NCI-H187 (cell line): ENCODE data around the gene MUSTN1.

ENCODE experiments used
- DNase-seq, 2 experiments: peaks; one replicate each; lab custom pipeline; 2025; lab: John Stamatoyannopoulos, UW

The MUSTN1 gene

GRCh38 chr3:52852419-52852818 lies 17.6 kb upstream of the MUSTN1 start:
- DNase-seq = no peak

- no peak for DNase-seq
Observed at GRCh38 chr3:52851348-52851747, 16.5 kb upstream of the MUSTN1 start.

- DNase-seq = no peak
Observed at GRCh38 chr3:52849656-52850055, 14.8 kb upstream of the MUSTN1 start.

DNA sequence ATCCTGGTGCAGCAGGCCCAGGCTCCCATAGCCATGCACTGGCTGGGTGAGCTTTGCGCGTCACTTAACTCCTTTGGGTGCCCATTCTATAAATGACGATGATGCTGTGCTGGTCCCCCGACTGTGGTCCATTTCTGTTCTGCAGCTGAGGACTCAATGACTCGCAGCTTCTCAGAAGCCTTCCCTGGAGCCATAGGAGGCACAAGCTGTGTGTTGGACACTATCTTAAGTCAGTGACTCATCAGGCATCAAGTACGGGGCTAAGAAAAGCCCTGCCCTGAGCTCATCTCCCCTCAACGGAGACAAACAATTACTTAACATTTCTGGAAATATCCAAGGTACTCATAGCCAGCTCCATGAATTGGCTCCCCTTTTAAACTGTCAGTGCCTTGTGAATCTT lies 13.8 kb upstream of the MUSTN1 start:
- no peak for DNase-seq

GRCh38 chr3:52847726-52848125 lies 12.9 kb upstream of the MUSTN1 start:
- no peak for DNase-seq

GRCh38 chr3:52847241-52847640 lies 12.4 kb upstream of the MUSTN1 start:
- no peak for DNase-seq

DNA sequence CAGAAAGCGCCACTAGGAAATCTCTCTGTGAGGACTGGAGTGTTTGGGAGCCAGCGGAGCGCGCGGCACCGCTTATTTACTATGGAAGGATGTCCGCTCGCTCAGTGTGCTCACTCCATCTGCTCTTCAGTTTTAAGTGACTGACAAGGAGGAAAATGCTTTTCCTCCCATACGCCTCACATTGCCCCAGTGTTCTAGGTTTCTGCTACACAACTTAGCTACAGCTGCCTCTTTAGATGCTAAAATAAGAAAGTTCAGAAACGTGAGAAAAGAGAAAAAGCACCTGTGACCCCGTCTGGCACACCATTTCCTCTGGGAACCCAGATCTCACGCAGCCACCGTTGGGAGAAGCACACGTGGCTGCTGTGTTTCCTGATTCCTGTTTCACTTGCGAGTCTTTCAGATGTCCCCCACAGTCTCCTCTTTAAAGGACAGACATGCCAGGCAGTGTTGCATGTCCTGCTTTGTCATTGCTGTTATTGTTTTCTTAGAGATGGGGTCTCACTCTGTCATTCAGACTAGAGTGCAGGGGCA lies 11.7 kb upstream of the MUSTN1 start:
- DNase-seq = no peak

DNA sequence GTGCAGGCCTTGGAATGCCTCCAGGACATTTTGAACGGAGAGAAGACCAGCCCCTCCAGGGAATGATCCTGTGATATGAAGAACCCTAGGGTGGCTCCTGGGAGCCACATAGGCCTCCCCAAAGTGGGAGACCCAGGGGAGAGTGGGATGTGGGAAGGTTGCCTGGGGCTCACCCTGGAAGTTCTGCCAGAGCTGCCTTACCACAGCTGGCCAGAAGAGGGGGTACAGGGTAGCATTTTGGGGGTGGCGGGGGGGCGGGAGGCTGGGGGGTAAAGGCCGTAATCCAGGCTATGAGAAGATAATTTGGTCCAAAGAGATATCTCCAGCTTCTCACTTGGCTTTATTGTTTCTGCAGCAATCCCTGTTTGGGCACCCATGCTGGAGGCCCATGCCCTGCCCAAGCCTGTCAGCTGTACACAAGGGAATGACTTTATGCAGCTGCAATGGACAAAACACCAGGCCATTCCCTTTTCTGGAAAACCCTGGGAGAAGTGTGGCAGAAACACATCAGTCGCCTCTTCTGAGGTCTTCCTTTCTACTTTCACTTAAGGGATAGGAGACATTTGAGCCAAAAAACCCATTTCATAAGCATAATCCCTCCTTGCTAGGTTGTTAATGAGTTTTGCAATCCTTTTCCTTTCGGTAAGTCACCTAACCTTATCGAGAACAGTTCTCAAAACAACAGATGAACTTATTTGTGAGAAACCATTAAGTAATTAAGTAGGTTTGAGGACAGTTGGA lies 11.0 kb upstream of the MUSTN1 start:
- DNase-seq = no peak

DNA sequence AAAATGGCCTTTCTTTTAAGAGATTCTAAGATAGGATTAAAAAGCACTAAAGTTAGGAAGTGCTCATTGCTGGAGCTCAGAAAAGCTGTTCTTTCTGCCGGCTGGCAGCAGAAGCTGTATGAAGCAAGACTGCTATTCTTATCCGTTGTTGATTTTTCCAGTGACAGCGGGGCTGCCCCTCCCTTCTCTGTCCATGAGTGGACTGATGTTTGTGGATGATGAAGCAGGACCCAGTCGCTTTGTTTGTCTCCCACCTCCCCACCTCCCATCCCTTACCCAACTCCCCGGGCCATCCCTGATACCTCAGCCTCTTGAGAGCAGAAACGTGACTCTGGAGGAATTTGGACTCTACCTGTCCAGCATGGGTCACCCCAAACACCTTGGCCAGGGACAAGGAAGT lies 10.3 kb upstream of the MUSTN1 start:
- no peak for DNase-seq

DNA sequence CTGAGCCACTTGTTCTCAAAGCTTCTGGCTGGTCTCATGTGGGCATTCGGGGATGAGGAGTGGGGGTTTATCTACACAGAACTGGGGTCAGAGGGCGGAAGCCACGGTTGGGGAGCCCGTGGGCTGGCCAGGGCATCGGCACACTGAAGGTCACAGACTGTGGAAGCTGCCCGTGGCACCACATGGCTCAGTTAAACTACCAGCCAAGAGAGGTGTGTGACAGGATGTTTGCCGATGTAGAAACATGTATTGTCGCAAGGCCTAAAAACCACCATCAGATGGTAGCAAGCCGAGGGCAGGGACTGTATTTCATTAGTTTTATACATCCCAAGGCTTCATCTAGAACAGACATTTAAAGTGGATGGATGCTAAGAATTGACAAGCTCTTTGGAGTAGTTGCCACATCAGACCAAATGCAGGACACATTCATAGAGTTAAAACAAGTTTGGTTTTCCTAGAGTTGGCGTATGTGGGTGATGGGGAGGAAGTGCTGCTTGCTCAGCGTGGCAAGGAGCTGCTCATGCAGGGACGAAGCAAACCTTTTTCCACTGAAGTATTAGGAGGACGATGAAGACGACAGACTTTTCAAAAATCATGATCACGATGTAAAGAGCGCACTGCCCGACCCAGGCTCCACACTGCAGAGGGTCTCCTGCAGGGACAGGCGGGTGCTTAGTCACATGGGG lies 9.6 kb upstream of the MUSTN1 start:
- DNase-seq = no peak

DNA sequence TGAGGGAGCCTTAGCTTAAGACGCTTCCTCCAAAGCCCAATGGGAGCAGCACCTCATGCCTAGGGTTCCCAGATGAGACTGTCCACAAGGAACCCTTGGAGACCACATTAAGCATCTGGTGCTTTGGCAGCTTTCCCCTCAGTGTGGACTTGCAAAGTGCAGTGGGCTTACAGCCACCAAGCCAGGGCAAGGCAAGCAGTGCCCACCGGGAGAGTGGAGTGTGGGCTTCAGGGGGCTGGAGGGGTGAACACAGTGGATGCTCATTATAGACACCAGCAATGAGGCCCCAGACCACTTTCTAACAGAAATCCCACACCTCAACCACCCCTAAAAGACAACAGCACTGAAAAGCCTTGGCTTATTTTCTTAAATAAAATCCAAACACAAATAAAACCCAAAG lies 9.1 kb upstream of the MUSTN1 start:
- no peak for DNase-seq

DNA sequence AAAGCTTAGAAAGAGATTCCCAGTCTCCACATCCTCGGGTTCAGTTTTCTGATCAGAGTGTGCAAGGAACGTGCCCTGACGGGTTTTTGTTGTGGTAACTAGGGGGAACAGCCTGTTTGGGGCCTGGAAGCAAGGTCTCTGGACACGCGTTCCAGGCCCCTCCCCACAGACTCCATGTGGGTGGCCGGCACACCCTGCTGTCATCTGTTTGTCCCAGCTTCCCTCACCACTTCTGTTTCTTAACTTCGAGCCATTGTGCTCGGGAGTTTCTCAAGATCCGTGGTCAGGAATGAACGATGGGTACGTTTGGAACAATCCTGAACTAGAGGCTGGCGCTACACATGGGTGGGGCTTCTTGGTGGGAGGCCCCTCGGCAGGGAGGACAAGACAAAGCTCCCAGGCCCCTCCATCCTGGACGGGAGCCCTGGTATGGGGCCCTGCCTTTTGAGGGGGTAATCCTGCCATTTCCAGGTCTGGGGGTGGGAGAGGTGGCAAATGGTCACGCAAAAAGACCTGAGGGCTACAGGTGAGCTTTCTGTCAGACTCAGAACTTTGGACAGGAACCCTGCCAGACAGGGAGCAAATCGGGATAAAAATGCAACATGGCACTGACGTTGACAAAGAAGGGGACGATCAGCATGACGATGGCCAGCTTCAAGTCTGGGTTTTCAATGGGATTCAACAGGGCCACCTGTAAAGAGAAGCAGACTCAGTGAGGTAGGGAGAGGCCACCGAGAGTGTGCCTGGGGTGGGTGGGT lies 8.5 kb upstream of the MUSTN1 start:
- DNase-seq = no peak

- no peak for DNase-seq
Observed at GRCh38 chr3:52842424-52842823, 7.6 kb upstream of the MUSTN1 start.

DNA sequence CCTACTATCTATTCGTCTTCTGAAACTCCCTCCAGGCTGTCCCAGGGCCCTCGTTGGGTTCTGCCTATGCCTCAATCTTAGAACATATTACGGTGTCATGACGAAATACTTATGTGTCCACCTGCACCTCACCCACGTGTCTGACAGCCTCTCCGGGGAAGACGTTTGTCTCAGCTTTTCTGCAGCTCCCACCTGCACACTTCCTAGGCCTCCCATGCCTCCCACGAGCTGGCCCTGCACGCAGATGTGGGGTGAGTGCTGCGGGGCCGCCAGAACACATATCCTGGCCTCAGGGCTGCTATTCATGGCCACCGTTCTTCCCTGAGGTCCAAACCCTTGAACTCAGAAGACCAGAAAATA lies 7.1 kb upstream of the MUSTN1 start:
- DNase-seq = no peak

DNA sequence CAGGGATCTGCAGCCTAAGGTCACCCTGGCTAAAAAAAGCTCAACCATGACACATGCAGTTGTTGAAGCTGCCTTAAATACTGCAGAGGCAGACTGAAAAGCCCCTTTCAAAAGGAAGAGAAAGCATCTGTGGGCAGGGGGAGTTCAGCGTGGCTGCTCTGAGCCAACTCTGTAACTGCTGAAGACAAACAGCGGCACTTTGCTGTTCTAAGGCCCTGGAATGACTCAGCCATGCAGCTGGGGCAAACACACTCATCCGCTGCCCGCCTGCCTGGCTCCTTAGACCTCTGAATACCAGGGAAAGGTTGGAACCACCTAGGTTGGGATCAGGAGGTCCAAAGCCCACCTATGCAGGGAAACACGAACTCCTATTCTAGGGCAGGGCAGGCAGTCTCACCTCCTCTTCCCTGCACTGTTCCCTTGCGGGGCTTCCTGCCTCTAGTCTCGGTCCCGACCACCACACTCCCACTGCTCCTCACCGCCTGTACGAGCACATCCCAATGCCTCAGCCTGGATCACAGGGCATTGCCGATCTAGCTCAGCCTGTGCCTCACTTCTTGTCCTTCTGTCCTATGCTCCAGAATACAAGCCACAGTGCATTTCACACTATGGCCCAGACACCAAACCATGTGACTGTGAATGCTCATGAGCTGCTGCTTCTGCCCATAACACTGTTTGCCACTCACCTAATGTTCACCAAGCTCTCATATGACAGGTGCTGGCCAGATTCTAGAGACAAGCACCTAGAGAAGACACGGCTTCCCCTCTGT lies 6.6 kb upstream of the MUSTN1 start:
- DNase-seq = no peak

- no peak for DNase-seq
Observed at GRCh38 chr3:52839892-52840545, 5.2 kb upstream of the MUSTN1 start.

GRCh38 chr3:52839268-52839575 lies 4.4 kb upstream of the MUSTN1 start:
- no peak for DNase-seq

DNA sequence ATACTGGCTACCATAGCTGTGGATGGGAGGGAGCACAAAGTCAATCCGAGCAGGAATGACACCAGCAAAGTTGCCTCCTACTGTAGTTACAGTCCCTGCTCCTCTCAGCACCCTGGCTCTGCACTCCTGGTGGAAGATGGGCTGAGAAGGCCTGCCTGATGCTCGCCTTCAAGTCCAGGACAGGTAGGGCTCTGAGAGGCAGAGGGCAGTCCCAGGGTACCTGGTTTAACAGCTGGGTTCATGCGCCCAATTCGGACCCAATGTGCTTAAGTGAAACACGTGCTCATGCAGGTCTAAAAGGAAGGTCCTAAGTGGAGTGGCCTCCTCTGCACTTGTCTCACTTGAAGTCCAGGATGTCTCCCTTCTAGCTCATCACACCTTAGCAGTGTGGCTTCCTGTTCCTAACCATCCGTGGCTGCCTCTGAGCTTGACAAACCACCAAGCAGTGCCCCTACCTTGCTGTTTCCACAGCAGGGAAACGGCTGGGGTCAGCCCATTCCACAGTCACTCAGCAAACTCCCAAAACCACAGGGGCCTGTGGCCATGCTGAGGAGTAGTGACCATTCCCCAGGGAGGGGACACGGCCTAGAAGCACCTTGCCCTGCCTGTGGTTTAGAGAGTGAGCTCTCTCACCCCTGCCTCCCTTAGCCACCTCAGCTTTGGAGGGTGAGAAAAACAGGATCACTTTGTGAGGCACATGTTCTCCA lies 3.9 kb upstream of the MUSTN1 start:
- no peak for DNase-seq

- no peak for DNase-seq
Observed at GRCh38 chr3:52836986-52837385, 2.2 kb upstream of the MUSTN1 start.

- DNase-seq = no peak
Observed at GRCh38 chr3:52836471-52836845, 1.6 kb upstream of the MUSTN1 start.

DNA sequence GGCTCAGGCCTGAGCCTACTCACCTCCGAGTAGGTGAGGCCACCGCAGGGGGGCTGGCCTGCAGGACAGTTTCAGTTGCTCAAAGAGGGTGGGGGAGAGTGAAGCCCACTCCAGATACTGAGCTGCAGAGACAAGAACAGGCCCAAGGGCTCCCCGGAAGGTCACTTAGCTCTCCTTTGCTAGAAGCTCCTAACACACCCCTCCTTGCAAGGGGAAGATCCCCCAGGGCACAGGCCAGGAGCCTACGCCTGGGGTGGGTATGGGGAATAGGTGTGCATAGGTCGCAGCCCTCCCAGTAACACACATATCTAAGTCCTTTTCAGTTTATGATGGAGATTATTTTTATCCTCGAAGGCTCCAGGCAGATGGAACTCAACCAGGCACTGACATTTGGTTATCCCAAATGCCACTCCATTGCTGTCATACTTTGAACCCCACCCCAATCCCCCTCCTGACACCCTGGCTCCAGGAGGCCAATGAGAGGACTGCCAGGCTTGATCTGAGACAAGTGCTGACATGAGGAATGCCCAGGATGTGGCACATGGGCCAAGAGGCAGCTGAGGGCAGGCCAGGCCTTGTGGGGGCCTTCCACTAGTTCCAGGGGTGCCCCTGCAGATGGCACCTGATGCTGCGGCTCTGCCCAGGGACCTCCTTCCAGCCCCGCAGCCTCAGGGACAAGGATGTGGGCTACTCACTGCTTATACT lies 1.1 kb upstream of the MUSTN1 start:
- no peak for DNase-seq
